Liver (tissue), 9 donors: ENCODE data around the gene DRD4. TPM values are rescaled to one million over a fixed set of nuclear protein-coding genes. Genes with fewer than 3 reads are reported as not detected.
"Not testable (repeated sequence)": the region's sequence is repeated elsewhere in the genome, so short reads cannot be mapped to it uniquely, and the experiment has no call there.

ENCODE experiments used
- DNase-seq: peaks from one replicate; pipeline ENCODE4 v3.0.0-alpha.2; 2017; ENCODE audit warnings: low spot score
- H3K27ac ChIP-seq, 2 donors: one replicate each; pipeline ENCODE4 v1.7.0; 2013; ENCODE audit warnings: inconsistent platforms in 2 of 2, low read length in 2 of 2, control low read depth in 1 of 2, low read depth in 1 of 2, mild to moderate bottlenecking in 1 of 2
- H3K27me3 ChIP-seq, 4 donors: one replicate each; pipeline versions ENCODE4 v1.6.1 to v1.7.0; 2013; ENCODE audit warnings: low read length in 3 of 4, inconsistent platforms in 1 of 4, mild to moderate bottlenecking in 1 of 4, moderate library complexity in 1 of 4; ENCODE audit not compliant: control insufficient read depth in 4 of 4, insufficient read depth in 4 of 4
- H3K36me3 ChIP-seq, 4 donors: one replicate each; pipeline versions ENCODE4 v1.6.1 to v1.7.0; 2013; ENCODE audit warnings: low read length in 3 of 4, mild to moderate bottlenecking in 3 of 4, low read depth in 1 of 4, moderate library complexity in 1 of 4; ENCODE audit not compliant: control insufficient read depth in 4 of 4, insufficient read depth in 3 of 4
- H3K4me1 ChIP-seq, 4 donors: one replicate each; pipeline versions ENCODE4 v1.6.1 to v1.7.0; 2013; ENCODE audit warnings: low read length in 3 of 4, mild to moderate bottlenecking in 3 of 4, moderate library complexity in 1 of 4; ENCODE audit not compliant: control insufficient read depth in 4 of 4, insufficient read depth in 4 of 4
- H3K4me3 ChIP-seq, 3 donors: one replicate each; pipeline versions ENCODE4 v1.6.1 to v1.7.0; 2013; ENCODE audit warnings: low read length in 3 of 3, control low read depth in 1 of 3, low read depth in 1 of 3, mild to moderate bottlenecking in 1 of 3
- H3K9ac ChIP-seq, 2 donors: one replicate each; pipeline ENCODE4 v1.7.0; 2013; ENCODE audit warnings: low read length in 2 of 2, mild to moderate bottlenecking in 2 of 2, moderate library complexity in 2 of 2, control low read depth in 1 of 2, low read depth in 1 of 2
- H3K9me3 ChIP-seq, 4 donors: one replicate each; pipeline versions ENCODE4 v1.6.1 to v1.7.0; 2013; ENCODE audit warnings: low read length in 3 of 4; ENCODE audit not compliant: control insufficient read depth in 4 of 4
- EGR1 ChIP-seq, 2 donors: IDR thresholded peaks; 2 replicates each; pipeline ENCODE4 v1.6.1; 2016 to 2018; ENCODE audit warnings: antibody characterized with exemption in 2 of 2, low read depth in 2 of 2
- HNF4A ChIP-seq, 2 donors: conservative IDR thresholded peaks; 2 replicates each; pipeline ENCODE4 v1.6.1; 2016; ENCODE audit warnings: antibody characterized with exemption in 2 of 2, mild to moderate bottlenecking in 2 of 2
- HNF4G ChIP-seq: IDR thresholded peaks from 2 replicates; pipeline ENCODE4 v1.6.1; 2016; ENCODE audit warnings: antibody characterized with exemption
- REST ChIP-seq: IDR thresholded peaks from 2 replicates; pipeline ENCODE4 v1.6.1; 2016; ENCODE audit warnings: antibody characterized with exemption, mild to moderate bottlenecking
- TAF1 ChIP-seq: conservative IDR thresholded peaks from 2 replicates; pipeline ENCODE4 v1.6.1; 2016; ENCODE audit warnings: antibody characterized with exemption, mild to moderate bottlenecking
- YY1 ChIP-seq: IDR thresholded peaks from 2 replicates; pipeline ENCODE4 v1.6.1; 2016; ENCODE audit warnings: antibody characterized with exemption, mild to moderate bottlenecking
- WGBS: extraction: QIAGEN DNeasy Blood & Tissue Kit; methylation state at CpG from one replicate; pipeline ENCODE4 v1.1.7; 2013; 5-methylcytosine and 5-hydroxymethylcytosine counted together
- polyA plus RNA-seq, 2 donors: library from polyadenylated mRNA; stranded (reverse) in 1 of 2; unstranded in 1 of 2; fragments of 200-250 nt in 1 of 2; fragments of >200 nt in 1 of 2; fragmentation: Nextera tagmentation in 1 of 2; extraction: Ambion mirVana in 1 of 2; gene quantifications; one replicate each; pipeline versions ENCODE4 v1.2.1 to v1.2.3, GENCODE V29; 2013 to 2015
- total RNA-seq, 2 donors: library from RNA; depleted of rRNA; stranded (reverse); fragments of >200 nt; gene quantifications; one replicate each; pipeline ENCODE4 v1.2.3, GENCODE V29; 2014
- donor health status: healthy.
- donor health status: healthy.
- donor health status: healthy.
- donor health status: healthy.
- donor health status: healthy.

Gene DRD4
- total and polyA plus RNA-seq, 4 donors = not detected

GRCh38 chr11:688681-689080 lies 51.6 kb downstream of the DRD4 start (continued):
- TF ChIP-seq REST = no peak
- TF ChIP-seq HNF4G = no peak
- TF ChIP-seq TAF1 = no peak

GRCh38 chr11:689625-690024 lies 52.6 kb downstream of the DRD4 start:
- 93% methylated on average over 7 of the region's 7 CpGs for WGBS
- Histone ChIP-seq H3K27ac (no peak overlapping the region), H3K4me3 (no peak overlapping the region), H3K27me3 (no peaks in the 10 kb centered on the region), H3K4me1 (peaks cover 3 to 12% (median 9%) of the 10 kb centered on the region in 4 donors), H3K9ac (no peak overlapping the region), H3K9me3 (no peaks in the 10 kb centered on the region), H3K36me3 (peaks cover 11 to 41% (median 13%) of the 10 kb centered on the region in 4 donors)
- TF ChIP-seq EGR1 (IDR thresholded peaks at IDR 0.05; ENCODE audit: low read depth in 2 of 2) (no peak), HNF4A (conservative IDR thresholded peaks at IDR 0.05) (no peak), YY1 (no peak), HNF4G (no peak)
- no peak for DNase-seq

- 98% methylated on average over 3 of the region's 3 CpGs for WGBS
- not testable (repeated sequence) for DNase-seq, H3K9me3 ChIP-seq, H3K27ac ChIP-seq, H3K9ac ChIP-seq, H3K4me3 ChIP-seq, H3K27me3 ChIP-seq
- H3K36me3 ChIP-seq = peaks cover 8 to 36% (median 11%) of the 10 kb centered on the region in 4 donors
- peaks cover 3 to 12% (median 10%) of the 10 kb centered on the region in 4 donors for H3K4me1 ChIP-seq
Measured at GRCh38 chr11:690244-690643, 53.2 kb downstream of the DRD4 start.

Other genes with a start within 250 kb of the DRD4 start
- gene PKP3, start 243.1 kb upstream of the DRD4 start, total RNA-seq = under 1 TPM; 0.25 to 0.37 TPM
- gene PKP3, start 243.1 kb upstream of the DRD4 start, polyA plus RNA-seq = under 1 TPM in 1 of 2 donors, not detected in 1; 0.08 TPM
- 10 to 100 TPM; 12.4 to 46.7 TPM for gene SIGIRR, start 222.3 kb upstream of the DRD4 start, total RNA-seq
- 10 to 100 TPM; 70.6 to 87.7 TPM for gene SIGIRR, start 222.3 kb upstream of the DRD4 start, polyA plus RNA-seq
- under 1 TPM; 0.37 to 0.75 TPM for gene ANO9, start 195.3 kb upstream of the DRD4 start, total RNA-seq
- under 1 TPM; 0.20 to 0.42 TPM for gene ANO9, start 195.3 kb upstream of the DRD4 start, polyA plus RNA-seq
- 10 to 100 TPM; 12.0 to 15.6 TPM for gene PTDSS2, start 187.0 kb upstream of the DRD4 start, total RNA-seq
- 1 to 10 TPM; 5.1 to 8.4 TPM for gene PTDSS2, start 187.0 kb upstream of the DRD4 start, polyA plus RNA-seq
- gene RNH1, start 130.0 kb upstream of the DRD4 start, total RNA-seq = 10 to 100 TPM; 68.5 to 77.8 TPM
- 10 to 100 TPM; 75.7 to 99.1 TPM for gene RNH1, start 130.0 kb upstream of the DRD4 start, polyA plus RNA-seq
- 1 to 10 TPM; 4.7 to 8.6 TPM for gene HRAS, start 101.7 kb upstream of the DRD4 start, total RNA-seq
- gene HRAS, start 101.7 kb upstream of the DRD4 start, polyA plus RNA-seq = 10 to 100 TPM; 13.2 to 17.4 TPM
- under 1 TPM; 0.17 to 0.23 TPM for gene LRRC56, start 99.7 kb upstream of the DRD4 start, total RNA-seq
- under 1 TPM; 0.08 to 0.46 TPM for gene LRRC56, start 99.7 kb upstream of the DRD4 start, polyA plus RNA-seq
- gene LMNTD2, start 76.5 kb upstream of the DRD4 start, total RNA-seq = 1 to 10 TPM; 1.2 to 2.9 TPM
- gene LMNTD2, start 76.5 kb upstream of the DRD4 start, polyA plus RNA-seq = 1 to 10 TPM; 1.6 to 4.6 TPM
- 10 to 100 TPM; 11.5 to 35.5 TPM for gene RASSF7, start 76.3 kb upstream of the DRD4 start, total RNA-seq
- gene RASSF7, start 76.3 kb upstream of the DRD4 start, polyA plus RNA-seq = 10 to 100 TPM; 38.3 to 50.4 TPM
- 10 to 100 TPM; 22.4 to 25.2 TPM for gene PHRF1, start 60.8 kb upstream of the DRD4 start, total RNA-seq
- 10 to 100 TPM in 1 of 2 donors, 1 to 10 TPM in 1; 2.4 to 15.1 TPM for gene PHRF1, start 60.8 kb upstream of the DRD4 start, polyA plus RNA-seq
- gene IRF7, start 21.3 kb upstream of the DRD4 start, total RNA-seq = 10 to 100 TPM; 15.7 to 62.4 TPM
- gene IRF7, start 21.3 kb upstream of the DRD4 start, polyA plus RNA-seq = 10 to 100 TPM; 23.8 to 50.3 TPM
- 10 to 100 TPM; 34.8 to 79.7 TPM for gene CDHR5, start 12.3 kb upstream of the DRD4 start, total RNA-seq
- gene CDHR5, start 12.3 kb upstream of the DRD4 start, polyA plus RNA-seq = 10 to 100 TPM; 29.4 to 86.2 TPM
- gene SCT, start 10.1 kb upstream of the DRD4 start, total RNA-seq = not detected
- gene SCT, start 10.1 kb upstream of the DRD4 start, polyA plus RNA-seq = not detected
- 10 to 100 TPM in 1 of 2 donors, 1 to 10 TPM in 1; 9.6 to 11.4 TPM for gene DEAF1, start 58.0 kb downstream of the DRD4 start, total RNA-seq
- 10 to 100 TPM in 1 of 2 donors, 1 to 10 TPM in 1; 7.0 to 10.5 TPM for gene DEAF1, start 58.0 kb downstream of the DRD4 start, polyA plus RNA-seq
- 10 to 100 TPM in 1 of 2 donors, 1 to 10 TPM in 1; 5.1 to 11.1 TPM for gene TMEM80, start 58.5 kb downstream of the DRD4 start, total RNA-seq
- 10 to 100 TPM in 1 of 2 donors, 1 to 10 TPM in 1; 5.3 to 12.4 TPM for gene TMEM80, start 58.5 kb downstream of the DRD4 start, polyA plus RNA-seq
- gene EPS8L2, start 69.0 kb downstream of the DRD4 start, total RNA-seq = 100 to 1,000 TPM in 1 of 2 donors, 10 to 100 TPM in 1; 24.4 to 138 TPM
- gene EPS8L2, start 69.0 kb downstream of the DRD4 start, polyA plus RNA-seq = 10 to 100 TPM; 62.2 to 63.2 TPM
- gene TALDO1, start 110.2 kb downstream of the DRD4 start, total RNA-seq = 100 to 1,000 TPM in 1 of 2 donors, 10 to 100 TPM in 1; 72.5 to 181 TPM
- 100 to 1,000 TPM; 123 to 133 TPM for gene TALDO1, start 110.2 kb downstream of the DRD4 start, polyA plus RNA-seq
- gene GATD1, start 140.2 kb downstream of the DRD4 start, total RNA-seq = 10 to 100 TPM; 26.3 to 37.2 TPM
- gene GATD1, start 140.2 kb downstream of the DRD4 start, polyA plus RNA-seq = 10 to 100 TPM; 22.7 to 23.0 TPM
- not detected for gene CEND1, start 152.8 kb downstream of the DRD4 start, total RNA-seq
- gene CEND1, start 152.8 kb downstream of the DRD4 start, polyA plus RNA-seq = not detected
- gene SLC25A22, start 161.0 kb downstream of the DRD4 start, total RNA-seq = 10 to 100 TPM in 1 of 2 donors, 1 to 10 TPM in 1; 5.3 to 15.1 TPM
- 10 to 100 TPM in 1 of 2 donors, 1 to 10 TPM in 1; 9.0 to 26.8 TPM for gene SLC25A22, start 161.0 kb downstream of the DRD4 start, polyA plus RNA-seq
- gene PIDD1, start 168.0 kb downstream of the DRD4 start, total RNA-seq = 10 to 100 TPM in 1 of 2 donors, 1 to 10 TPM in 1; 7.8 to 10.4 TPM
- gene PIDD1, start 168.0 kb downstream of the DRD4 start, polyA plus RNA-seq = 1 to 10 TPM; 6.4 to 7.3 TPM
- 100 to 1,000 TPM in 1 of 2 donors, 10 to 100 TPM in 1; 59.8 to 297 TPM for gene RPLP2, start 172.7 kb downstream of the DRD4 start, total RNA-seq
- gene RPLP2, start 172.7 kb downstream of the DRD4 start, polyA plus RNA-seq = 100 to 1,000 TPM; 273 to 476 TPM
- 10 to 100 TPM; 13.7 to 29.1 TPM for gene PNPLA2, start 181.6 kb downstream of the DRD4 start, total RNA-seq
- gene PNPLA2, start 181.6 kb downstream of the DRD4 start, polyA plus RNA-seq = 10 to 100 TPM; 25.3 to 58.9 TPM
- gene CRACR2B, start 190.7 kb downstream of the DRD4 start, total RNA-seq = 1 to 10 TPM in 1 of 2 donors, under 1 TPM in 1; 0.14 to 2.8 TPM
- 1 to 10 TPM; 1.6 to 2.9 TPM for gene CRACR2B, start 190.7 kb downstream of the DRD4 start, polyA plus RNA-seq
- gene CD151, start 195.7 kb downstream of the DRD4 start, total RNA-seq = 100 to 1,000 TPM in 1 of 2 donors, 10 to 100 TPM in 1; 31.6 to 127 TPM
- 100 to 1,000 TPM; 121 to 264 TPM for gene CD151, start 195.7 kb downstream of the DRD4 start, polyA plus RNA-seq
- gene POLR2L, start 205.3 kb downstream of the DRD4 start, total RNA-seq = 10 to 100 TPM; 28.1 to 60.4 TPM
- gene POLR2L, start 205.3 kb downstream of the DRD4 start, polyA plus RNA-seq = 100 to 1,000 TPM; 152 to 230 TPM
- gene TSPAN4, start 205.6 kb downstream of the DRD4 start, total RNA-seq = 10 to 100 TPM; 25.2 to 35.6 TPM
- gene TSPAN4, start 205.6 kb downstream of the DRD4 start, polyA plus RNA-seq = 10 to 100 TPM; 16.5 to 38.1 TPM